Tibial nerve (tissue), 4 donors: ENCODE results near the gene DFFA. TPM values are rescaled to one million over a fixed set of nuclear protein-coding genes. Genes with fewer than 3 reads are reported as not detected.
"Not testable (repeated sequence)": the region's sequence is repeated elsewhere in the genome, so short reads cannot be mapped to it uniquely, and the experiment has no call there.

ENCODE experiments used
- DNase-seq, 2 donors: peaks; one replicate each; pipeline ENCODE4 v3.0.0-alpha.2; 2019; ENCODE audit warnings: low spot score in 2 of 2
- H3K27ac ChIP-seq, 4 donors: fragments of 200-600 bp; sonication (generic) in 3 of 4; one replicate each; pipeline ENCODE4 v1.5.1; 2017 to 2019; ENCODE audit warnings: mild to moderate bottlenecking in 1 of 4
- H3K27me3 ChIP-seq, 2 donors: fragments of 200-600 bp; sonication (generic) in 1 of 2; one replicate each; pipeline versions ENCODE4 v1.5.1 to v1.6.0; 2017 to 2019
- H3K36me3 ChIP-seq, 3 donors: fragments of 200-600 bp; sonication (generic); one replicate each; pipeline ENCODE4 v1.5.1; 2018 to 2019
- H3K4me1 ChIP-seq, 4 donors: fragments of 200-600 bp; sonication (generic) in 3 of 4; one replicate each; pipeline ENCODE4 v1.5.1; 2017 to 2019
- H3K4me3 ChIP-seq, 4 donors: fragments of 200-600 bp; sonication (generic) in 3 of 4; one replicate each; pipeline ENCODE4 v1.5.1; 2017 to 2019; ENCODE audit warnings: mild to moderate bottlenecking in 1 of 4, moderate library complexity in 1 of 4
- H3K9me3 ChIP-seq, 4 donors: fragments of 200-600 bp; sonication (generic) in 3 of 4; one replicate each; pipeline ENCODE4 v1.5.1; 2017 to 2019
- CTCF ChIP-seq, 5 experiments: fragments of 200-600 bp in 3 of 5; fragments of 450-650 bp in 2 of 5; sonication (generic) in 3 of 5; IDR thresholded peaks; one replicate each; pipeline ENCODE4 v1.5.1; 2016 to 2019; ENCODE audit warnings: antibody characterized with exemption in 5 of 5, mild to moderate bottlenecking in 3 of 5, moderate library complexity in 2 of 5
- EP300 ChIP-seq, 2 donors: sonication (generic); formaldehyde crosslinking; IDR thresholded peaks; one replicate each; pipeline ENCODE4 v1.6.1; 2017; ENCODE audit warnings: antibody characterized with exemption in 2 of 2, mild to moderate bottlenecking in 1 of 2
- POLR2A ChIP-seq, 2 donors: fragments of 450-650 bp; IDR thresholded peaks; one replicate each; pipeline ENCODE4 v1.6.1; 2017; ENCODE audit warnings: antibody characterized with exemption in 2 of 2, mild to moderate bottlenecking in 2 of 2, moderate library complexity in 2 of 2
- WGBS, 2 donors: methylation state at CpG; one replicate each; pipeline ENCODE4 v1.1.5; 2018; 5-methylcytosine and 5-hydroxymethylcytosine counted together
- total RNA-seq, 4 donors: library from RNA; depleted of rRNA; stranded (reverse); fragments of >200 nt; gene quantifications; one replicate each; pipeline ENCODE4 v1.1.0, GENCODE V29; 2016

Gene DFFA
- total RNA-seq, 4 donors from 2014 or later: 14.9 to 19.5 (median 18.9) TPM

GRCh38 chr1:10471411-10472219, 714 bp downstream of the DFFA start:
- WGBS, 2 donors: 8 to 11% methylated on average over 18 to 23 of the region's 23 CpGs
- TF ChIP-seq POLR2A (IDR thresholded peaks at IDR 0.05): no peak
- no peak for TF ChIP-seq EP300 (IDR thresholded peaks at IDR 0.05)
- TF ChIP-seq CTCF (IDR thresholded peaks at IDR 0.05): no peak
- Histone ChIP-seq H3K4me1 (peaks cover 0 to 43% (median 14%) of the 10 kb centered on the region in 4 donors), H3K9me3 (no peaks in the 10 kb centered on the region), H3K27me3 (no peaks in the 10 kb centered on the region), H3K36me3 (peaks cover 0 to 32% (median 3%) of the 10 kb centered on the region in 3 donors), H3K27ac (peak overlapping the region; percentile 57 to 82 (median 72)), H3K4me3 (peak overlapping the region; percentile 67 to 75 (median 73))
- DNase-seq: no peak

GRCh38 chr1:10470043-10470442, 2.3 kb downstream of the DFFA start:
- no peaks in the 10 kb centered on the region for H3K9me3 ChIP-seq
- no peak overlapping the region for H3K4me3 ChIP-seq
- peaks cover 0 to 48% (median 3%) of the 10 kb centered on the region in 3 donors for H3K36me3 ChIP-seq
- TF ChIP-seq CTCF (IDR thresholded peaks at IDR 0.05): no peak
- TF ChIP-seq POLR2A (IDR thresholded peaks at IDR 0.05): no peak
- no peak for TF ChIP-seq EP300 (IDR thresholded peaks at IDR 0.05)
- H3K4me1 ChIP-seq: peaks cover 0 to 29% (median 3%) of the 10 kb centered on the region in 4 donors
- WGBS, 2 donors: 97 to 98% methylated on average over 4 of the region's 4 CpGs
- H3K27ac ChIP-seq: no peak overlapping the region
- DNase-seq: no peak
- no peaks in the 10 kb centered on the region for H3K27me3 ChIP-seq

- no peaks in the 10 kb centered on the region for H3K27me3 ChIP-seq
- no peaks in the 10 kb centered on the region for H3K9me3 ChIP-seq
- DNase-seq: no peak
- peaks cover 3 to 77% (median 11%) of the 10 kb centered on the region in 3 donors for H3K36me3 ChIP-seq
- H3K4me3 ChIP-seq: no peak overlapping the region
- H3K27ac ChIP-seq: no peak overlapping the region
- TF ChIP-seq CTCF (IDR thresholded peaks at IDR 0.05) (no peak), EP300 (IDR thresholded peaks at IDR 0.05) (no peak), POLR2A (IDR thresholded peaks at IDR 0.05) (no peak)
- WGBS, 2 donors: 97 to 100% methylated on average over 2 of the region's 2 CpGs
- H3K4me1 ChIP-seq: peaks cover 0 to 14% (median 3%) of the 10 kb centered on the region in 4 donors
Measured at GRCh38 chr1:10467078-10467477, 5.3 kb downstream of the DFFA start.

DNA sequence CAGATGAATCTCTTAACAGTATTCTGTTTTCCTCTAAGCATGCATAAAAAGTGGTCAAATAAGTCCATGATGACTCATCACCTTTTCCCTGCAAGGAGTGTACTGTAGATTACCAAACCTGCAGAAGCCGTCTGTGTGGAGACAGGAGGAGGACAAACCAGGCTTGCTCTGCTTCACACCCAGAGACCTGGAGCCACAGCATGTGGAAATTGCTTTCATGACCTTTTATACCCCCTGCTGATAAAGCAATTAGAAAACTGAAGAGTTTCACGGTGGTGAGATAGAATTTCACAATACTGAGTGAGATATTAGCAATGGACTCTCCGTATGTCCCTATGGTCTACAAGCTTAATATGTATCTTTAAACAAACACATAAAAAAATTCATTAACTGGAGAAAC, 13.1 kb downstream of the DFFA start:
- WGBS, 2 donors: 65% methylated on average over 3 of the region's 3 CpGs
- Histone ChIP-seq H3K4me1 (no peaks in the 10 kb centered on the region), H3K27ac (no peak overlapping the region), H3K4me3 (no peak overlapping the region), H3K9me3 (no peaks in the 10 kb centered on the region), H3K36me3 (peaks cover 0 to 68% (median 19%) of the 10 kb centered on the region in 3 donors), H3K27me3 (no peaks in the 10 kb centered on the region)
- no peak for TF ChIP-seq CTCF (IDR thresholded peaks at IDR 0.05)
- TF ChIP-seq EP300 (IDR thresholded peaks at IDR 0.05): no peak
- no peak for TF ChIP-seq POLR2A (IDR thresholded peaks at IDR 0.05)
- no peak for DNase-seq

GRCh38 chr1:10457875-10458274, 14.5 kb downstream of the DFFA start:
- Histone ChIP-seq H3K36me3 (peaks cover 0 to 56% (median 13%) of the 10 kb centered on the region in 3 donors), H3K9me3 (no peaks in the 10 kb centered on the region), H3K4me3 (no peak overlapping the region), H3K27me3 (no peaks in the 10 kb centered on the region), H3K27ac (no peak overlapping the region), H3K4me1 (no peaks in the 10 kb centered on the region)
- TF ChIP-seq POLR2A (IDR thresholded peaks at IDR 0.05): no peak
- no peak for TF ChIP-seq EP300 (IDR thresholded peaks at IDR 0.05)
- no peak for TF ChIP-seq CTCF (IDR thresholded peaks at IDR 0.05)
- DNase-seq: no peak
- WGBS, 2 donors: 73 to 77% methylated on average over 9 of the region's 9 CpGs

DNA sequence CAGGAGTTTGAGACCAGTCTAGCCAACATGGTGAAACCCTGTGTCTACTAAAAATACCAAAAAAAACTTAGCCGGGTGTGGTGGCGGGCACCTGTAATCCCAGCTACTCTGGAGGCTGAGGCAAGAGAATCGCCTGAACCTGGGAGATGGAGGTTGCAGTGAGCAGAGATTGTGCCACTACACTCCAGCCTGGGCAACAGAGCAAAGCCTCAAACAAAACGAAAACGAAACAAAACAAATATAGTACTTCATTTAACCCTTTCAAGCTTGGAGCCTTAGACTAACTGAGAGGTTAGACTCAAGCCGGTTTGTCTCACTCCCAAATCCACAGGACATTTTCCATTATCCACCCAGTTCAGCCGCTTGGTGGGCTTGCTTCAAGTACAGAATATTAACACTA, 14.9 kb downstream of the DFFA start:
- not testable (repeated sequence) for H3K27ac ChIP-seq, H3K4me1 ChIP-seq, H3K4me3 ChIP-seq, H3K9me3 ChIP-seq, DNase-seq, H3K27me3 ChIP-seq
- 63 to 68% methylated on average over 7 of the region's 7 CpGs for WGBS, 2 donors
- peaks cover 0 to 51% (median 11%) of the 10 kb centered on the region in 3 donors for H3K36me3 ChIP-seq
